GM18502 (cell line): Measurements from ENCODE around the gene UCMA.
"Not testable (repeated sequence)": the region's sequence is repeated elsewhere in the genome, so short reads cannot be mapped to it uniquely, and the experiment has no call there.

ENCODE experiments used
- ATAC-seq: cut with Tn5 transposase; IDR thresholded peaks from one replicate; pipeline ENCODE4 v1.9.1; 2021; ENCODE audit warnings: mild to moderate bottlenecking; ENCODE audit not compliant: unreplicated experiment, poor library complexity

The UCMA gene, protein sequence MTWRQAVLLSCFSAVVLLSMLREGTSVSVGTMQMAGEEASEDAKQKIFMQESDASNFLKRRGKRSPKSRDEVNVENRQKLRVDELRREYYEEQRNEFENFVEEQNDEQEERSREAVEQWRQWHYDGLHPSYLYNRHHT

DNA sequence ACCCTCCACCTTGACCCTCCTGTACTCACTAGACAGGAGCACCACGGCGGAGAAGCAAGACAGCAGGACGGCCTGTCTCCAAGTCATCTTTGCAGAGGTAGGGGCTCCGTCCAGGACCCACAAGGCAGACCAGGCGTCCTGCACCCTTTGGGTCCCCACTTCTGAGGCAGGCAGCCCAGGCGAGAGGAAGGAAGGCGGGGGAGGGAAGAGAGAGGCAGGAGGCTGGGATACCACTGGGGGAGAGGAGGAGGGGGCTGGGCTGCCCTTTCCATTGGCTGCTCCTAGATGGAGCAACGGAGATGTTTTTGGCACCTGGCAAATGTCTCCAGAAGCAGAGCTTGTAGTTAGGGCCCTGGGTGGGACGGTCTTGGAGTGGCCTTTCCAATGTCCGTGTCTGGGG, at the start of gene UCMA:
TSS of gene UCMA (minus strand) at position 203 of the 400 bp plus-strand sequence. CDS start at position 87, 116 bp downstream.
- no peak for ATAC-seq

DNA sequence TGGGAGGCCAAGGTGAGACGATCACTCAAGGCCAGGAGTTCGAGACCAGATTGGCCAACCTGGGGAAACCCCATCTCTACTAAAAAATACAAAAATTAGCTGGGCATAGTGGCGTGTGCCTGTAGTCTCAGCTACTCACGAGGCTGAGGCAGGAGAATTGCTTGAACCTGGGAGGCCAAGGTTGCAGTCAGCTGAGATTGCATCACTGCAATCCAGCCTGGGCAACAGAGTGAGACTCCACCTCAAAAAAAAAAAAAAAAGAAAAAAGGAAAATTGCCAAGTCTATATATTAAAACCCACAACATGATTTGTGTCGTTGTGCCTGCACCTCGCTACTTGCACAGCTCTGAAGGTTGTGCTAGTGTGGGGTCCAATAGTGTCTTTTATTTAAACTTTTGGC, 48.2 kb upstream of the UCMA start:
- not testable (repeated sequence) for ATAC-seq

DNA sequence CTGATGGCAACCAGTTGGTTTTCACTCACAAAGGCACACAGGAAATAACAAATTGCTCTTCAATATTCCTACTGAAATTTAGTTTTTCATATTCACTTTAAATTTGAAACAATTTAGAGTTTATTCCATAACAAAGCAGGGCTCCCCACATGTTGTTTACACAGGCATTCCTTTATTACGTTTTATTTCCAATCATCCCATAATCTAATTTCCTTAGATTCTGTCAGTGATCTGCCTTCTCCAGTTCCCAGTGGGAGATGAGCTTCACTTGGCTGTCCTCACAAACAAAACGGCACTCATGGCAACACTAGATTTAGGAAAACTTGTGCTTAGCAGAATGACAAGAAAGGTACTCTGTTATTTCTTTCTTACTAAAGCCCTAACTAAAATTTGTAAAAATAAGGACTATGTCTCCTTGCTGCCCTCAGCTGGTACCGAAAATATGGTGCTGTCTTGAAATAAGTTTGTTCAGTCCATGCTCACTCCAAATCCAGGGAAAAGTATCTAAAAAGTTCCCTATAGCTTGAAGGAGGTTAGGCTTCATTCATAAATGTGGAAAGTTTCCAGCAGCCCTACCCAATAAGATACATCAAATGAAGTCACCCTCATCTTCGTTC, 42.7 kb upstream of the UCMA start:
- ATAC-seq, result no peak

DNA sequence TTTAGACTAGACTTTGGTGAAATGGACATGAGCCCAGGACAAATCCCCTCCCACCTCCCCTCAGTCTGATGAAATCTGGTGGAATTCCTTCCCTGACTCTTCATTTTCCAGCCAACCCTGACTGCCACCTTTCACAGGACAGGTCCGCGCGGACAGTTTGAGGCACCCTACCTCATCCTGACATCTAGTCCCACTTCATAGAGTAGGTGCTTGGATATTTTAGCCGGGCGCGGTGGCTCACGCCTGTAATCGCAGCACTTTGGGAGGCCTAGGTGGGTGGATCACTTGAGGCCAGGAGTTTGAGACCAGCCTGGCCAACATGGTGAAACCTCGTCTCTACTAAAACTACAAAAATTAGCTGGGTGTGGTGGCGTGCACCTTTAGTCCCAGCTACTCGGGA, 42.0 kb upstream of the UCMA start:
- ATAC-seq, result not testable (repeated sequence)

DNA sequence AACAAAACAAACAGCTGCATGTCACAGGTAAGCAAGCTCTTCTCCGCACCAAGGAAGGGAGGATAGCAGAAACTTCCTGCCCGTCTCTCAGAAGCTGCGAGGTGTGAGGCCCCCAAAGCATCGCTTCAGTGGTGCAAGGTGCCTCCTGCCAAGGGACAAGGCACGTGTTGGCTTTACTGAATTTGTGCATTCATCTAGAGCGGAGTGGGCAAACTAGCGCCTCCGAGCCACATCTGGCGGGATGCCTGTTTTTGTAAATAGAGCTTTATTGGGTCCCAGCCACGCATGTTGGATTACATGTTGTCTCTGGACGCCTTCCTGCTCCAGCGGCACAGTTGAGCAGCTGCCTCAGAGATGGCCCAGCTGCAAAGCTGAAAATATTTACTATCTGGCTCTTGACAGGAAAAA, 38.0 kb upstream of the UCMA start:
- no peak for ATAC-seq

DNA sequence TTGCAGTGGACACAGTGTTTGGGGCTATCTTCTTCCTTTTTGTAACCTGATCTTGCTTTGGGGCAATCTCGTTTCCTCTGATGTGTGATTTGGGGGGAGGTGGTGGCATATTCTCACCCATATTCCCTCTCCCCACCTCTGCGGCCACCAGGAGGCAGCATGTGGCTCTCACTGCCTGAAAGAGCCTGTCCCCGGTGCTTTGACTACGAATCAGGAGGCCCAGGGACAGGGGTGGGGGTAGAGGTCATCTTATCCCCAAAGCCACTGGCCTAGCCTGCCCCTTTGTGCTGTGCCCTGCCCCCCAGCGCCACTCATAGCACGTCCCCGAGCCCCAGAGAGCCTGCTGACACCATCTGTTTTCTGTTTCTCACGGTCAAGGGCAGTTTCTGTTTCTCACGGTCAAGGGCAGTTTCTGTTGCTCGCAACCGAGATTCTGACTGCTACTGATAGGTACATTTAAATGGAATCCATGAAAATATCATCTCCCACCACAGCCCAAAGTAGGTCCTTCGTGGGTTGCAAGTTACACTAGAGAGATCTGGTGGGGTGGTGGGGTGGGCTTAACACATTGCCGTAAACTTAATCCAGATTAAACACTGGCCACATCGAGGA, 37.5 kb upstream of the UCMA start:
- no peak for ATAC-seq

DNA sequence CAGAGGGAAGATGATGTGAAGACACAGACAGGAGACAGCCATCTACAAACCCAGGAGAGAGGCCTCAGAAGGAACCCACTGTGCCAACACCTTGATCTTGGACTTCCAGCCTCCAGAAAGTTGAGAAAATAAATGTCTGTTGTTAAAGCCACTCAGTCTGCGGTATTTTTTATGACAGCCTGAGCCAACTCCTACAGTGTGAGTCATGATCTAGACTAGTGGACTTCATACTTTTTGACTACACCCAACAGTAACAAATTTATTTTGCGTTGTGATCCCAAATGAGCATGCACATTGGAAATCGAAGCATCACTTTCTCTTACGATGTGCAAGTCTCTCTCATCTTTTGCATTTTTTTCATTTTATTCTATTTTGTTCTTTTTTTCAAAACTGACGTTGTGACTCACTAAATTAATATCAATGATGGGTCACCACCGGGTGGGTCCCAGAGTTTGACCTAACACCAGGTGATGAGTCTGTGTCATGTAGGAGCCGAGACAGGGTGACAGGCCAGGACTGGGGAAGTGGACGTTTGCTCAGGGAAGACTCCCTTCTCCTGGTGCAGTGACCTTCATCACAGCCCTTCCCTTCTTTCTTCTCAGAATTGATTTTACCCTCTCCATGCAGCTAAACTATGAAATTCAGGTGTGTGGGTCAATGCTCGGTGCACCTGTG, 36.8 kb upstream of the UCMA start:
- no peak for ATAC-seq

DNA sequence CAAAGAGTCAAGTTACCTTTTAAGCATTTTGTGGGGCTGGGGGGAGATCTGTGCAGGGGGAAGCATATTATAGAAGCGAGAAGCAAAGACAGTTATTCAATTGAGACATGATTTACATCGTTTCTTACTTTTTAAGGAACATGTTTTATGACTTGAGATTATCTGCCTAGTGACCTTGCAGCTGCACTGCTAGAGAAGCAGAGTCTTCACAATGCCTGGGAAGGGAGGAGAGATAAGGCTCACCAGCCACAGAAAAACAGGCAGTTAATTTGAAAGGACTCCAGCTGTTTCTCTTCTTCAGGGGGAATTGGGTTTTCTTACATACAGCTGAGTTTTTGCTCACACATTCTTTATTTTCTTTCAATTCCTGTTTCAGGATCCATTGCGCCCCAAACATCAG, 34.7 kb upstream of the UCMA start:
- ATAC-seq, result no peak

DNA sequence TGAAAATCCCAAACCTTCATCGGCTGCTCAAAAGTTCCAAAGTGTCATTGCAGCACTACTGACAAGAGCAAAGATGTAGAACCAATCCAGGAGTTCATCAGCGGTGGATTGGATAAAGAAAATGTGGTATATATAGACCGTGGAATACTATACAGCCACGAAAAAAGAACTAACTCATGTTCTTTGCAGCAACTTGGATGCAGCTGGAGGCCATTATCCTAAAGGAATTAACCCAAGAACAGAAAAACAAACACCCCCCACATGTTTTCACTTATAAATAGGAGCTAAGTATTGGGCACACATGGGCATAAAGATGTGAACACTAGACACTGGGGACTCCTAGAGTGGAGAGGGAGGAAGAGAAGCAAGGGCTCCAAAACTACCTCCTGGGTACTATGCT, 34.1 kb upstream of the UCMA start:
- no peak for ATAC-seq

DNA sequence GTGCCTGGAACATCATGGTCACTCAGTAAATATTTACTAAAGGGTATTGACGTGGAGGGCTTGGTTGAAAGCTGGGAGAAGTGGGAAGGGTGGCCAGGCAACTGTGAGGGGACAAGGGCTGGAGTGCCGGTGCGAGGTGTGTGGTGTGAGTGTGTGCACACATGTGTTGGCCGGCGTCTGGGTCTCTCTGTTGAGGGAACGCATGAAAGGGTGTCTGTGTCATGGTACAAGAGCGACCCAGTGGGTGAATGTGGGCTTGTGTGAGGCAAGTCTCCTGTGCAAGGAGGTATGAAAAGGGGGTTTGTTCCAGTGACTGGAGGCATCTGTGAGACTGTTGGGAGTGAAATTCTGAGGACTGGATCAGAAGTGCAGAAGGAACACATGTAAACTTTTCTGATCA, 29.4 kb upstream of the UCMA start:
- no peak for ATAC-seq

DNA sequence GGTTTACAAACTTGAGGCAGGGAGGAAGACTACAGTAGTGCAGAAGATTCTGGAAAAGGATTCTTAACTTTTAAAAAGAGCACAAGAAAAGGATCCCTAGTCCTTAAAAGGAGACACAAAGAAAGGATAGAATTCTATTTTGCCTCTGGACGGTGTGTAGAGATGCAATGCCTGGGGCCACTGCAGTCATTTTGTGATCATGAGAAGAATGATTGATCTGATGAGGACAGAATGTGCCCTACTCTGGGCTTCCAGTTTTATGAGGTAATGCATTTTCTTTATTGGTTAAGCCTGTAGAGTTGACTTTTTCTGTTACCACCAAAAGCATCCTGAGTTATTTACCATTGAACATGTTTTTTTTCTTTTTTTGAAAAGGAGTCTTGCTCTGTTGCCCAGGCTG, 28.3 kb upstream of the UCMA start:
- ATAC-seq, result no peak

DNA sequence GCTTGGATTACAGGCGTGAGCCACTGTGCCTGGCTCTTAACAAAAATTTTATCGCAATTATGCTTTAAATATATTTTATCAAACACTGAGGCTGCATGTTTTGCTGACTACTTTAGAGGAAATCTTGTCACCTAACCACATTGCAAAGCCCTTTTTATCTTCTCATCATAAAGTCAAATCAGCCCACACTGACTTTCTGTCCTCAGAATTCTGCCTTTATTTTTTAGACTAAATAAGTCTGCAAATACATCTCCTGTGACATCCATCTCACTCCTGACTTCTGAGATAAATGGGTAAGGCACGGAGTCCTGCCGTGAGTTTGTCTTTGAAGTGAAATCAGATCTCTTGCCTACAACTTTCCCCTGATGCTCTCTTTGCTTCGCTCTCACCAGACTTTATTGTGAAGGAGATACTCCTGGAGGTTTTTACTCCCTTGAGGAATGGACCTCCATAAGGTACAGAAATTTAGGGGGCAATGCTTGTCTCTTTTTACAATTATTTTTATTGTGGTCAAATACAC, 23.5 kb upstream of the UCMA start:
- no peak for ATAC-seq

DNA sequence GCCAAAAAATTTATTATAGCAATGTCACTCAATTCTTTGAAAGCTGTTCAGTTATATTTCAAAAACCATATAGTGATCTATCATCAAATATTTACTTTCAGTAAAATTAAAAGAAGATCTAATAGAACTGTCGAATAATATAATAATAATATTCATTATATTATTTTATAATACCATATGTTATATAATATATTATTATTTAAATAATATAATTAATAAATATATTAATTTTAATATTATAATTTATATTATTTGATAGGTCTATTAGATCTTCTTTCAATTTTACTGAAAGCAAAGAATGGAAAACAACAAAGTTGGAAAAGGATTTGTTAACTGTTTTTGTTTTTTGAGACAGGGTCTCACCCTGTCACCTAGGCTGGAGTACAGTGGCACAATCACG, 22.5 kb upstream of the UCMA start:
- no peak for ATAC-seq

DNA sequence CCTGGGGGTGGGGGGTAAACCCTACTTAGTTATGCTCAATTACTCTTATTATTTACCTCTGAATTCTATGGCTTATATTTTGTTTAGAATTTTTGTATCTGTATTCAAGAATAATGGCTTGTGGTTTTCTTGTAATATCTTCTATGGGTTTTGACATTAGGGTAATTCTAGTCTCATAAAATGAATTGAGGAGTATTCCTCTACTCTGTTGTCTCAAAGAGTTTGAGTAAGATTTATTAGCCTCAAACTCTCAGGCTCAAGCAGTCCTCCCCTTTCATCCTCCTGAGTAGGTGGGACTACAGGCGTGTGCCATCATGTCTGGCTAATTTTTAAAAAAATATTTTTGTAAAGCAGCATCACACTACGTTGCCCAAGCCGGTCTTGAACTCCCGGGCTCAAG, 19.6 kb upstream of the UCMA start:
- no peak for ATAC-seq

DNA sequence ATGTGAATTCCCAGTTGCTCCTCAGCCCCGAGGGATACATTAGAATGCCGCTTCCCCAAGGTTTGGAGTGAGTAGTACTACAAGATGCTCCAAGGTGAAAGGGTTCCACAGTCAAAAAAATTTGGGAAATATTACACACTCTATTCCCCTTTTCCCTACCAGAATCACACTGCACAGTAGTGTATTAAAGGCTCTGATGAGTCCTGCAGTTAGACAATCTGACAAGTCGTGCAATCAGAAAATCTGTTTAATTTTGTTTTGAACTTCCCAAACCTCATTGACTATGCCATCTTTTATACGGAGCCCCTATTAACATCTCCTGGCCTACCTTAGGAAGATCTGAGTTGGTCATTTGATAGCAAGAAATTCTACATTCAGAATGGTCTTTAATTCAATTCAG, 13.6 kb upstream of the UCMA start:
- no peak for ATAC-seq

DNA sequence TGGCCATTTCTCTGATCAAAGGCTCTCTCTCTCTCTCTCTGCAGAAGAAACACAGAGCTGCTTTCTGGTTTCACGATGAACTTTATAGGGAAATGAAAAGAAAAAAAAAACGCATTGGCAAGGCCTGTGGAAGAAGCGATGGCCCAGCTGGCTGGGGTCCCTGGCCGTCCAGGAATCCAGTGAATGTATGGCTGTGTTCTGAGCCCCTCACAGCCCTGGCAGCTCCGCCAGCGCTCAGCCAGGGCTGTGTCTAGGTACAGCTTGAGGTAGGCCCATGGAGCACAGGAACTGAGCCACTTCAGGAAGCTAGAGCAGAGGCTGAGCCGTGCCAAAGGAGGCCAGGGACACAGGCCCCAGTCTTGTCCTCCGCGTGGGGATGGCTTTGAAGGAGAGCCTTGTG, 13.1 kb upstream of the UCMA start:
- no peak for ATAC-seq

DNA sequence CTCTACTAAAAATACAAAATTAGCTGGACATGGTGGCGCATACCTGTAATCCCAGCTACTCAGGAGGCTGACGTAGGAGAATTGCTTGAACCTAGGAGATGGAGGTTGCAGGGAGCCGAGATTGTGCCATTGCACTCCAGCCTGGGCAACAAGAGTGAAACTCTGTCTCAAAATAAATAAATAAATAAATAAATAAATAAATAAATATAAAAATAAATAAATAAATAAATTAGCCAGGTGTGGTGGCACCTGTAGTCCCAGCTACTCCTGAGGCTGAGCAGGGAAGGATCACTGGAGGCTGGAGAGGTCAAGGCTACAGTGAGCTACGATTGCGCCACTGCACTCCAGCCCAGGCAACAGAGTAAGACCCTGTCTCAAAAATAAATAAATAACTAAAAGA, 8.1 kb upstream of the UCMA start:
- not testable (repeated sequence) for ATAC-seq

DNA sequence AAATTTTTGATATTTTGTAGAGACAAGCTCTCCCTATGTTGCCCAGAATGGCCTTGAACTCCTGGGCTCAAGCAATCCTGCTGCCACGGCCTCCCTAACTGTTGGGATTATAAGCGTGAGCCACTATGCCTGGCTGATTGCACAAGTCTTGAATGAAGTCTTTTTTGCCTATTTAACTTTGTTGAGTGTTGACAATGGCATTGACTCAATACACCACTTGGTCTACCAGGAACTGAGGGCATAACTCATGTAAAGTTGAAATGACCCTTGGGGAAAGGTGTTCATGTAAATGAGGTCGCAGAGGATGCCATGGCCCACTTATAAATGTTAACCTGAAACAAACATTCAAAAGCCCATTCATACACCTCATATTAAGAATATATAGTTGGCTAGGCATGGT, 7.4 kb upstream of the UCMA start:
- ATAC-seq, result no peak

DNA sequence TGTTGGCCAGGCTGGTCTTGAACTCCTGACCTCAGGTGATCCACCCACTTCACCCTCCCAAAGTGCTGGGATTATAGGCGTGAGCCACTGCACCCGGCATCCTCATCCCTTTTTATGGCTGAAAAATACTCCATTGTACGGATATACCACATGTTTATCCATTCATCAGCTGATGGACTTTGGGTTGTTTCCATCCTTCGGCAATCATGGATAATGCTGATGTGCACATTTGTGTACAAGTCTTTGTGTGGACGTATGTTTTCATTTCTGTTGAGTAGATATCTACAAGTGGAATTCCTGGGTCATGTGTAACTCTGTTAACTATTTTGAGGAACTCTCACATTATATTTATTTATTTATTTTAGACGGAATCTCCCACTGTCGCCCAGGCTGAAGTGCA, 5.7 kb upstream of the UCMA start:
- ATAC-seq, result no peak

DNA sequence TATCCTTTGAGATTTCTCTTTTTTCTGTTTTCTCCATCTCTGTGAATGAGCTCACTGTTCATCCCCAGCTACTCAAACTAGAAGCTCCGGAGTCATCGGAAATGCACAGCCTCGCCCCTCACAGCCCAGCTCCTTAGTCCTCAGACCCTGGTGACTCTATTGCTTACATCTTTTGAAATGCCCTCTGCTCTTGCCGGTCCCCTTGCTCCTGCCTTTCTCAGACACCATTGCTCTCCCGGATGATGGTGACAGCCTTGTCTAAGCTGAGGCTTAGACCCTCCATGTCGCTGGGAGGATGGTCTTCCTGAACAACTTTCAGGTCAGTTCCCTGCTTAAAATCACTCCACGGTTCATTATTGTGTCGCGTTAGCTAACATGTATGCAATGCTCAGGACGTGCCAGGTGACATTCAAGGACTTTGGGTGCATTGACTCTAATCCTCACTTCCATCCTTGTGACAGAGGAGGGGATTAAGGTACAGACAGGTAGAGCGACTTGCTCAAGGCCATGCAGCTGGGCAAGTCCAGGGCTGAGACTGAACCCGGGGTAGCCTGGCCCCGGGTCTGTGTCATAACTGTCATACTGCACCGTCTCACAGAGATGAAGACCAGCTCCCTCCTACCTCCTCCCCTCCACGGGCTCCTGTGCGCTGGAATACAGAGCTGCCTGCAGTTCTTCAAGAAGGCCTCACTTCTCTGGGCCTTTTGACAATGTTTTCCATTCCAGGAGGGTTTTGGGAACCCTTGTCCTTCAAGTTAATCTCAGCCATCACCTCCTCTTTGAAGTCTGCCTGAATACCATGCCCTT, 4.3 kb upstream of the UCMA start:
- no peak for ATAC-seq

DNA sequence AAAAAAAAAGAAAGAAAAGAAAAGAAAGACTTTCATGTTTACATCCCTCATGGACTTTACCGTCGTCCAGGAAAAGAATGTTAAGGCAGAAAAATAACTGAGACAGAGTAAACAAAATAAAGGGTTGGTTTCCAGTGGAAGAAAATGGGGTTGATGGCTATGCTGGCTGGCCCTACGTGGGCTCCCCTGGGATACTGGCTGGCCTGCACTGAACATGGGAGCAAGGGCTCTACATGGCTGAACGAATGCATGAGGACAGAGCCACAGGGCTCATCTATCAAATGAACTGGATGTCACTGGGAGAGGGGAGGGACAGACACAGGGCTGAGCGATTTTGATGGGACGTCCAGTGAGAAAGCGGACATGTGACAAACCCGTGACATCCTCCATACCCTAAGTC, 2.5 kb upstream of the UCMA start:
- ATAC-seq, result no peak
